ENCODE measurements around the gene LAMTOR5. TPM values are rescaled to one million over a fixed set of nuclear protein-coding genes. Genes with fewer than 3 reads are reported as not detected.

The LAMTOR5 gene
- total and polyA plus RNA-seq, 2 of the 13 experiments (the other 11 are each of a cell fraction or from before 2014, with no cell fraction given) = 96.7 to 400 TPM

GRCh38 chr1:110424699-110425611 lies 17.5 kb upstream of the LAMTOR5 start:
- Histone ChIP-seq H4K20me1 (ENCODE audit: insufficient read depth, low read length) (no peaks in the 10 kb centered on the region), H3K36me3 (replicated peaks in 1 of 2; ENCODE audit: control insufficient read depth in 1 of 2, insufficient read depth in 2 of 2, low read length in 2 of 2) (no peaks in the 10 kb centered on the region), H3K4me2 (ENCODE audit: low read depth, low read length) (no peak overlapping the region), H3K27ac (ENCODE audit: extremely low read length, insufficient read depth, low read length) (no peak overlapping the region), H3K27me3 (ENCODE audit: control insufficient read depth in 1 of 2, insufficient read depth in 2 of 2, low read length in 2 of 2) (peaks cover 0 to 9% of the 10 kb centered on the region in 2 experiments; a peak in 2 of 5 replicates), H3K4me1 (ENCODE audit: insufficient read depth, low read length) (peaks cover under 1% of the 10 kb centered on the region; the same call in 1 of the 2 replicates), H3K9me3 (ENCODE audit: low read length) (no peaks in the 10 kb centered on the region), H3K79me2 (ENCODE audit: insufficient read depth, low read length) (no peaks in the 10 kb centered on the region), H3K4me3 (replicated peaks in 1 of 3; ENCODE audit: insufficient read depth in 1 of 3, low read depth in 2 of 3, low read length in 3 of 3) (no peak overlapping the region), H3K9ac (ENCODE audit: insufficient read depth, low read depth, low read length) (no peak overlapping the region), H2AFZ (ENCODE audit: low read length) (no peak overlapping the region)
- no peak for DNase-seq (ENCODE audit: low spot score)
- no peak for ATAC-seq
- in situ Hi-C loops (cut with HindIII; ENCODE audit: extremely low pct_ligation_motif_present, low pct_unique_long_range_greater_than_20kb) (no loop called here), intact Hi-C loops (cut with micrococcal nuclease; ENCODE audit: unreplicated experiment) (no loop called here)
- BruUV-seq (replicated peaks) = no TSS peak
- ChIA-PET POLR2A (no interaction called here), CTCF (ENCODE audit: low intra/inter-chr PET ratio, low total read pairs) (no interaction called here)
- FAIRE-seq = no peak
- TF ChIP-seq SIN3A (IDR thresholded peaks at IDR 0.05; ENCODE audit: borderline replicate concordance, low read depth, low read length) (no peak), PHF21A (CRISPR knock-in tag; IDR thresholded peaks at IDR 0.05) (no peak), KAT8 (CRISPR knock-in tag; IDR thresholded peaks at IDR 0.05) (no peak), WIZ (CRISPR knock-in tag; IDR thresholded peaks at IDR 0.05) (no peak), CENPX (CRISPR knock-in tag; IDR thresholded peaks at IDR 0.05) (no peak), ZNF687 (CRISPR knock-in tag; IDR thresholded peaks at IDR 0.05) (no peak), ZNF790 (CRISPR knock-in tag; IDR thresholded peaks at IDR 0.05; ENCODE audit: borderline replicate concordance) (no peak), ZNF605 (CRISPR knock-in tag; IDR thresholded peaks at IDR 0.05) (no peak), ZNF589 (CRISPR knock-in tag; conservative IDR thresholded peaks at IDR 0.05) (no peak), PAWR (CRISPR knock-in tag; IDR thresholded peaks at IDR 0.05; ENCODE audit: borderline replicate concordance) (no peak), MXD4 (CRISPR knock-in tag; IDR thresholded peaks at IDR 0.05) (no peak), JARID2 (CRISPR knock-in tag; IDR thresholded peaks at IDR 0.05; ENCODE audit: insufficient replicate concordance) (no peak)
- WGBS (ENCODE audit: low lambda C conversion rate) = 28% methylated on average over 9 of the region's 9 CpGs

Measured in HepG2 (cell line).